ENCODE measurements around the gene LGALS9.

The LGALS9 gene

DNA sequence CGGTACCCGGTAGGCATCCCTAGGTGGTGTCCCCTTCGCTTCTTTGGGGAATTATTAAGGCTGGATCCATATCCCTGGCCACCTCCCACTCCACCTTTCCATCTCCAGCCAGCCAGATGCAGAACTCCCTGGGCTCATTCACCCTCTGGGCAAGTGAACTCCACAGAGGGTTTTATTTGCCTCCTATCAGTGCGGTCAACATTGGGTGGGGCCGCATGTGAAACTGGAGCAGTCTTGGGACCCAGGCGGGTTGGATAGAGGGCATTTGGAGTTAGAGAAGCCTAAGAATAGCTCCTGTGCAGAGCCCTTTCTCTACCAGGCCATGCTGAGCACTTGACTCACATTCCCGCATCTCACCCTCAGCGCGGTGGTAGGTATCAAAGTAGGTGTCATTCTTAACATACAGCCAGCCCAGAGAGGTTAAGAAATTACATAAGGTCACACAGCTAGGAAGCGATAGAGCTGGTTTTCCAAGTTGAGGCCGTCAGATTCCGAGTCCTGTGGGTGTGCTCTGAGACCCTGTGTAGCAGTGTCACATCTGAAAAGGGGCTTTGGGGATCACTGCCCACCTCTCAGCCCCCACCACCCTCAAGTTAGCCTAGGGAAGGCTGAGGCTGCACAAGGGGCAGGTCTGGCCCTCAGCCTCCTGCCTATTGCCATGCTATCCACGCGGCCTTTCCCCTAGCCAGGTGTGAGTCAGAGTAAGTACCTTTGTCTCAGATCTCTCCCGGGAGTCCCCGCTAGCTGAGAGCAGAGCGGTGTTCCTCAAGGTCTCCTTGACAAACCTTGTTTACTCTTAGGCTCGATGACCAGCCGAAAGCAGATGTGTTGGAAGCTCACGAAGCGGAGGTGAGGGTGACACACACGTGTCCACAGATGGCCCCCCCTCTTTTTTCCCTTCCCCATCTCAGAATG is 26.9 kb upstream of the LGALS9 start:
- no peak for DNase-seq

DNA sequence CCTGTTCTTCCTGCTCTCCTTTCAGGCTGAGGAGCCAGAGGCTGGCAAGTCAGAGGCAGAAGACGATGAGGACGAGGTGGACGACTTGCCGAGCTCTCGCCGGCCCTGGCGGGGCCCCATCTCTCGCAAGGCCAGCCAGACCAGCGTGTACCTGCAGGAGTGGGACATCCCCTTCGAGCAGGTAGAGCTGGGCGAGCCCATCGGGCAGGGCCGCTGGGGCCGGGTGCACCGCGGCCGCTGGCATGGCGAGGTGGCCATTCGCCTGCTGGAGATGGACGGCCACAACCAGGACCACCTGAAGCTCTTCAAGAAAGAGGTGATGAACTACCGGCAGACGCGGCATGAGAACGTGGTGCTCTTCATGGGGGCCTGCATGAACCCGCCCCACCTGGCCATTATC is 25.6 kb upstream of the LGALS9 start:
- no peak for DNase-seq

DNA sequence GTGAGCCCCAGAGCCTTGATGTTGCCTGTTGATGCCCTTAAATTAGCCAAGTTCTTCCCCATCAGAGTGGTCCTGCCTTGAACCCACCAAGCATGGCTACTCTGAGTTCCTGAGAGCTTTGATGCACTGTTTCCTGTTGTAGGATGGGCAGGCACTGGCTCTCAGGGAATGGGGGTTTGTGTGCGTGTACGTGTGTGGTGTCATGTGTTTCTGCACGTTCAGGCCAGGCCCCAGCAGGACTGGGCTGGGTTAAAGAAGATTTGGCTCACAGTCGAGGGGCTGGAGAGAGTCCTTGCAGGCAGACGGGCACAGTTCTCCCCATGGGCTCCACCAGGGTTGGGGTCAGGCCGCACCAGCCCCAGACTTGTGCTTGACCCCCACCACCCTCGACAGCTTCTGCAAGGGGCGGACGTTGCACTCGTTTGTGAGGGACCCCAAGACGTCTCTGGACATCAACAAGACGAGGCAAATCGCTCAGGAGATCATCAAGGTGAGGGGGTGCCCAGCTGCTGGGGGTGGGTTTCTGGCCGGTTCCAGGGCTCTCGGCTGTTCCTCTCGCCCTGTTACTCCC is 23.4 kb upstream of the LGALS9 start:
- no peak for DNase-seq

DNA sequence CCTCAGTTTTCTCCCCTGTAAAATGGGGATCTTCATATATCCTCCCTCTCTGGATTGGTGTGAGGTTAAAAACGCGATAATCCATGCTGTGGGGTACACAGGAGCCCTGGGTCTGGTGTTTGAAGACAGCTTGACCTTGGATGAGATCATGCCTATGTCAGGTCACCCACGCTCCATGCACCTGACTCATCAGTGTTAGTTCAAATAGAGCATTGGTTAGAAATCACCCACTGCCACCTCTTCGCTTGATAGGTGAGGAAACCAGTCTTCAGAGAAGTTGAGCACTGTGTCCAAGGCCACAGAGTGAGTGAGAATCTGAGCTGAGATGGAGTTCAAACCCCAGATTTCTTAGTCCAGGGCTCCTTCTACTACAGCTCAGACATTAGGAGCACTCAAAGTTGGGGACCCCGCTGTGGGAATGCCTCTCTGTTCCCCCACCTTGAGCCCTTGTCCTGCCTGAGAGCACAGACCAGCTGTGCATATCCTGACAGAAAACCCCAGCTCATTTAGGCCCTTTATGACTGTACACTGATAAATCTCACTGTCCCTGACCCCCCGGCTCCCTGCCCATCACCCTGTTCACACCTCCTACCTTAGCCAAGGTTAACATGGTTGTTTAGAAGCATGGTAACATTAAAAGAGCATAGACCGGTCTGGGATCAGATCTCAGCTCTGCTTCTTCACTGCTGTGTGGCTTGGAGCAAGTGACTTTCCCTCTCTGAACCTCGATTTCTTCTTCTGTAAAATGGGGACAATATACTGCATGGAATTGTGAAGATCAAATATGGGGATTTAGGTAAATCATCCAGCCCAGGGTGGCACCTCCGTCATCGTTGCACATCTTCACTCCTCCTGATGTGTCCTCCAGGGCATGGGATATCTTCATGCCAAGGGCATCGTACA is 22.4 kb upstream of the LGALS9 start:
- DNase-seq: no peak

DNA sequence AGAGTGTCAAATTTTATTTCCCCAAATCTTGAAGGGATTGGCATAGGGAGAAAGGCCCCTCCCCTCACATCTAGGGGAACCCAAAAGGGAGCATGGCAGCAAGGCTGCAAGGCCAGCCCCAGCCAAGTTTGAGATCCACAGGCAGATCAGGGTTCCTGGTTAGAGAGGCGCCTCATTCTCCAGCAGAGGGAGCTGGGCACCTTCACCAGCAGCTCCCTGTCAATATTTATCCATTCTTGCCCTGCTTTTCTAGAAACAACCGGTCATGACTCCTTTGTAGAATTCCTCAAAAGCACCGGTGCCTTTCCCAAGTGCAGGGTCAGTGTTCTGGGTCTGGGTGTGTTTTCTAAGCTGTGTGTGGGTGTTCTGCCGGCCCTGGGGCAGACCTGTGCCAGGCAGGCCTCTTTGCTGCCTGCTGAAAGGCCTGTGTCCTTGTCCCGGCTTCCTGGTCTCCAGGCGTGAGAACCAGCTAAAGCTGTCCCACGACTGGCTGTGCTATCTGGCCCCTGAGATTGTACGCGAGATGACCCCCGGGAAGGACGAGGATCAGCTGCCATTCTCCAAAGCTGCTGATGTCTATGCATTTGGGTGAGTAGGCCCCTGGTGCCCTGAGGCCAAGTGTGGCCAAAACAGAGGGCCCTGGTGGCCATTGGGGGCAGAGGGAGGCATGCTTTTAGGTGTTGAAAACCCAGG is 21.2 kb upstream of the LGALS9 start:
- no peak for DNase-seq

DNA sequence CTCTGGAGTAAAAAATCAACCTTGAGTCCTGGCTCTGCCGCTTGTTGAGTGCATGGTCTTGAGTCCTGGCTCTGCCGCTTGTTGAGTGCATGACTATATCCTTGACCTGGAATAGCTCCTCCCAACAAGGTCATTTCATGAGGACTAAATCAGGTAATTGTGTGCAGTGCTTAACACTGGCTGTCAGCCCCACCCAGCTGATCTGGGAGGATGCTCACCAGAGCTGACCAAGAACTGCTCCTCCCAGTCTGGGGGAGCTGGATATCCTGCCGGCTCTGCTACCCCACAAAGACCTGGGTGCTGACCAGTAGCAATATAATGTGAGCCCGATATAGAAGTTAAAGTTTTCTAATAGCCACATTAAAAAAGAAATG is 20.7 kb upstream of the LGALS9 start:
- no peak for DNase-seq

DNA sequence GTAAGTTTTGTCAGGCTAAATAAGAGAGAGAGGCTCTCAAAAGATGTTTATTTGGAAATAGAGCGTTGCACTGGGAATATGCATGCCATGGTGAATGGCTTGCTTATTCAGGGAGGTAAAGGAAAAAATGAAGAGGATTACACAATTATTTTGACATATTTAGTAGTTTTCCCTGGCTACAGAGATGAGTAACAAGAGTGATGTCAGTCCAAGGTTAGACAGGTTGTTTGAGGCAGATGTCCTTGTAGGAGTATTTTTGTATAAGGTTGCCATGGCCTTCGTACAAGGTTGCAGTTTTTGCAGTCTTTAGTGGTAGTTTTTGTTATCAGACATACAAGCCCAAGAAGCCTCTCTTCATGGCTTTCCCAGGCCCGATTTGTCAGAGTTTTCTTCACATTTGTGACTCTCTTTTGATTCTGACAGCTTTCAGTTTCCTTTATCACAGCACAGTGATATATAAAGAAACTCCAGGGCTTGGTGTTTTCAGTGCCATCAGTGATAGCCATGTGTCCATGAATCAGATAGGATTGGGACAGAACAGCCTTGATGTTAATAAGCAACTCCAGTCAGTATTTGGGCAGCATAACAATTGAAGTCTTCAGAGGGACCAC is 18.7 kb upstream of the LGALS9 start:
- DNase-seq: no peak

DNA sequence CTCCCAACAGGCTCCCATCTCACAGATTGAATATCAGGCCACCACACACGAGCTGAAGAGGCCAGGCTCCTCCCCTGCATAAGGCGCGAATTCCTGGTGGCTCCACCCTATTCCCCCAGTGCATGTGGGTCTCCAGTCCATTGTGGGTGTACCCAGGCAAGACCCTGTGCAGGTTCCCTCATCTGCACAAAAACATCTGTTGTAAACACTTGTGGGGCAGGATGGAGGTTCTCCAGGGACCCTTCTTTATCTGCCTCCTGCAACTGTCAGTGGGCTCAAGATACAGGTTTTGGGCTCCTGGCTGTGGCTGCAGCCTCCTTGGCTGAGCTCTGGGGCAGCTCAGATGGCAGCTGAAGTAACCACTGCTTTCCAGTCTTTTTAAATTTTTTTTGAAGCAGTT is 17.6 kb upstream of the LGALS9 start:
- DNase-seq: no peak

DNA sequence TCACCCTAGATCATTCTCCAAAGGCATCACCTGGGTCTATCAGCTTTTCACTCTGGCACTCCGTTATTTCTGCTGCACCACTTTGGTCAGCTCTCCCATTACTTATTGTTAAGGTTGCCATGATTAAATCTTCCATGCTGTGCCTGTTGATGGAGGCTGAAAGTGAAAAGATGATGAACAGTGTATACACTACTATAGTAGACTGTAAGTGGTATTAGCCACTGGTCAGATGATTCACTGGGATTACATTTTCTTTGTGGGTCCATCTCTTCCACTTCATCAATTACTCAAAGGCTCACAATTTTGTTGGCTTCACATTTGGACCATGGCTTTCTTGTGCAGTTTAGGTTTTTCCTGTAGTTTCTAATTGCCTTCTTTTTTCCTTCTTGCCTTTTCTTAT is 15.9 kb upstream of the LGALS9 start:
- DNase-seq: no peak

DNA sequence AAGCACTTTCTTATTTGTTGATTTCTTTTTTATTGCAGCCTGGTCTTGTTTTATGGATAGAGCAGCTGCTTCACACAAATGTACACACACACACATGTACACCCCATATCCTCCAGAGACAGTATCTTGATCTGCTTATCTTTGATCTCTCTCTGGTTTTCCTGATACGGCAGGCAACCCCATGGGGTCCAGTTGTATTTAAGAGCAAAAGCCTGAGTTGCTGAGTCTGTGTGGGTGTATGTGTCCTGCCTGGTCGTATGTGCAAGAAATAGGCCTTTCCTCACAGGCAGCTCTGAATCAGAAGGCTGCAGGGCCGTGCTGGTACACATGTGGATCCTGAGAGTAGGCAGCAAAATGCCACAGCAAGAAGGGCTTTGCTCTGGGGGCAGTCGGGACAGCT is 14.6 kb upstream of the LGALS9 start:
- no peak for DNase-seq

DNA sequence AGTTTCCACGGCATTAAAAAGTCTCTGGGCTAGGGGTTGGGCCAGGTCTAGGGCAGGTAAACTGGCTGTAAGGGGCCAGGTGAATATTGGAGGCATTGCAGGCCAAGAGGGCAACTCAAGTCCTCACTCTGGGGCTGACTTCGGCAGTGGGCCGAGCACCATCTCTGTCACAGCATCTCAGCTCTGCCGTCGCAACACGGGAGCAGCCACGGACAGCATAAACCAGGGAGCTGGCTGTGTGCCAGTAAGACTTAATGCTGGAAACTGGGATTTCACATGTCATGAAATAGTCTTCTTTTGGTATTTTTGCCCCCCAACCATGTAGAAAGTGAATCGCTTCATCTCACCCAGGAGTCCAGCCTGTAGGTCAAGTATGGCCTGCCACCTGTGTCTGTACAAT is 12.6 kb upstream of the LGALS9 start:
- DNase-seq: no peak

DNA sequence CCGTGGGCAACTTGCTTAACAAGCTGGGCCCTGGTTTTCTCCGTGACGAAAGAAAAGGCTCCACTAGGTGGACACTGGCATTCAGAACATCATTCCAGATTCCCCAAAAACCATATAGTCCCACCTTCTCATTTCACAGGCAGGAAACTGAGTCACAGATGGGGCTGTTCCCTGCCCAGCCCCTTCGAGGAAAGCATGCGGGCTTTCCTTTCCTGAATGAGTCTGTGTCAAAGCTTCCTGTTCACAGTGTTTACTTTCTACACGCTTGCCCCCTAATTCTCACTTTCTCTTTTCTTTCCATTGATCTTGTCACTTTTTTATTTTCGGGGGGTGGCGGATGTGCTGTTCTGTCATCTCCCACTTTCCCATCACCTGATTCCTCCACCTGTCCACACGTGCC is 10.3 kb upstream of the LGALS9 start:
- no peak for DNase-seq

DNA sequence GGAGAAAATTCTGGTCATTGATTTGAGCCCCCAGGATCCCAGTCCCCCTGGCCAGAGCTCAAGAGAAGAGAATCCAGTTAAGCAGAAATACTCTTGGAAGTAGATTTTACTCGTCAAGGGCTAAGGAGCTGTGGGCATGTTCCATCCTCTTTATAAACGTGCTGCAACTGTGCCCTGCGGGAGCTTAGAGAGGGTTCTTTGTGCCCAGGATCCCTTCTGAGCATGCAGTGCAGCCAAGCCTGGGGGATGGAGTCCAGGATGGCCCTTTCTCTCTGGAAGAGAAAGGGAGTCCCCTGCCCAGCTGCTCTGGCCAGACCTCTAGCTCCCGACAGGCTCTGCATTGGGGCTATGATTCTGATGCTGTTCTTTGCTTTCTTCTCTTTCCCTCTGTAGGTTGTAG is 9.5 kb upstream of the LGALS9 start:
- no peak for DNase-seq

DNA sequence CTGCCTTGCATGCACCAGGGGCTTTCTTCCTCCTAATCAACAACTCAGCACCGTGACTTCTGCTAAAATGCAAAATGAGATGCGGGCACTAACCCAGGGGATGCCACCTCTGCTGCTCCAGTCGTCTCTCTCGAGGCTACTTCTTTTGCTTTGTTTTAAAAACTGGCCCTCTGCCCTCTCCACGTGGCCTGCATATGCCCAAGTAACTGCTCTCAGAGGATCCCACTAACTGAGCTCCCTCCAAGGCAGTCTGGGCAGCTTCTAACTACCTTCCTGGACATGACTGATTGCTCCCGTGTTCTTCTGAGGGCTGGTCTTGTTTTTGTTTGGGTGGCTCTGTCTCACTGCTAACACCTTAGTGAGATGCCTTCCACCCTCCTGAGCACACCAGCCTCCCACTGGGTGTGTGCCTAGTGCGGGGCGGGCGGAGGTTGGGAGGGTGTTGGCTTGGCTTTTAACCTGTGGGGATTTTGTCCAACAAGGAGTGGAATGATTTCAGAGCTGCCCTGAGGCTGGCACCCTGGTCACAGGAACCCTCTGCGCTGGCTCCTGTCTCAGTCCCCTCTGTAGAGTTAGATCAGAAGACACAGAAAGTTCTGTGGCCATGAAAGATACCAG is 8.9 kb upstream of the LGALS9 start:
- no peak for DNase-seq

DNA sequence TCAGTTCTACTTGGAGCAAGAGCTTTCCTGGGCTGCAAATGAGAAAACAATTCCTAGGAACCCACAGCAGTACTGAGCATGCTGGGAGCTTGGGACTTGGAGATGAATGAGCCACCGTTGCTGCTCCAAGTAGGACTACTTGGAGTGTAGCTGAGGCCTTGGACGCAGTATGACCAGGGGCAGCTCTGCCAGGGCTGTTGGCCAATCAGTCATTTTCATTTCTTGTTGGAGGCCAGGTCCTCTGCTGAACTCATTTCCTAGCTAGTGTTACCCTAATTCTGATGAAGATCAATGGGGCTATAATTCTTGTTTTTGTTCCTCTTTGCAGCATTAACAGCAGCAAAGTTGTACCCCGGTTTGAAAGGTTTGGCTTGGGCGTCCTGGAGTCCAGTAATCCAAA is 8.0 kb upstream of the LGALS9 start:
- DNase-seq: no peak

DNA sequence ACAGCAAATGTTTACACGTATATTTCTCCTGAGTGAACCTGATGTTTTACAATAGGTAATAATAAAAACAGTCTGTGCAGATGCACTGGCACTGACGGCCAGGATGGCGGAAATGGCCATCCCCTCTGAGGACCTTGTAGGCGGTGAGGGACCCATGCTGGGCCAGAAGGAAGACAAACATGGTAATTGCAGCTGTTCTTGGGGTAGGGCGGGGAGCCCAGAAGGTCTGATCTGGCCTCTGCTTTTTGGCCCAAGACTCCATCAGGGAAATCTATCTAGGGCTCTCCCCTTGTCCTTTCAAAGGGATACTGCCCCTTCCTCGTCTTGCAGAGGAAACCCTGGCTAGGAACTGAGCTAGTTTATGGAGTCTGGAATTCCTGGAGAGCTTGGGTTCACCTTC is 7.4 kb upstream of the LGALS9 start:
- no peak for DNase-seq

DNA sequence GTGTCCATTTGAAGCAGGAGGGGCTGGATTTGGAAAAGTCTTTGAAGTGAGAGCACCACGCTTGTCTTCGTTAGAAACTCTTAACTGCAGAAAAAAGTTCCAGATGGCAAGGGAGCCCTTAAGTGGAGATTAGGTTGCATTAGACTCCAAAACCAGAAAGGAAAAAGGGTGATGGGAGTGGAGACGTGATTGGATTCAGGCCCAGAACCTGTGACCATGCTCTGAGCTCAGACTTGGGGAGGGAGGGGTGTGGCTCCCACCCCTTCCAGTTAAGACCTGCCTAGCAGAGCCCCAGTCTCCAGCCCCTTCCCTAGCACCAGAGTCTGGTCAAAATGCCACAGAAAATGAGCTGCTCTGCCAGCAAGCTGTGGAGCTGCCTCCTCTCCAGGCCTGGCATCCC is 6.4 kb upstream of the LGALS9 start:
- DNase-seq: no peak

DNA sequence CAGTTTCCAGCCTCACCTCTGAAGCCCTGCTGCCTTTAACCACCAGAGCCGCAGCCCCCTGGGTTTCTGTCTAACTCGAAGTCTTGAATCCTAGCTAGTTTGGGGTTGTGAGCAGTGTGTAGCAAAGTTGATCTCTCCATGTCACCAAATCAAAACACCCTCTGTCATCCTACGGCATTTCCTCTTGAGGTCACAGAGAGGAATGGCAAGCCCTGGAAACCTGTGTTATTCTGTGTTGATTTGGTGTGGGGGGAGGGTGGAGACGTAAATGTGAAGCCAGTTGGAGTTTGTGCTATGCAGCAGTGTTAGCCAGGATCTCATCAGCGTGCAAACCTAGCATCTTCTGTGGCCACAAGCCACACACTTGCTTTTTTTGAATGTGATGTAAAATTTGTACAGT is 5.1 kb upstream of the LGALS9 start:
- no peak for DNase-seq

DNA sequence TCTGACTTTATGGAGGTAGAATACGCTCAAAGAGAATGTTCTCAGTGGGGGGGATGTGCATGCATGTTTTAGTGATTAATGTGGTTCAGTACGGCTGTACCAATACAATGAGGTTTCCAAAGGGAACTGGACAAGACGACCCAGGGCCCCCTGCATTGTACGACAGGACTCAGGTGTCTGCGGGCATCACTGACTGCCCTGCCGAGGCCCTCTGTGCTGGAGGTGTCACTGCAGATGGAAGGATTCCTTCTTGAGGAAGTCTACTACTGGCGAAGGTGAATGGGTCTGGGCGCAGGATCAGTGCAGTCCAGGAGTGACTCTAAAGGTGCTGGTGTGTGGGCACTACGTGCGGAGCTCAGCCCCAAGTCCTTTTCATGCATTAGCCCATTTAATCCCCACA is 3.5 kb upstream of the LGALS9 start:
- DNase-seq: no peak

DNA sequence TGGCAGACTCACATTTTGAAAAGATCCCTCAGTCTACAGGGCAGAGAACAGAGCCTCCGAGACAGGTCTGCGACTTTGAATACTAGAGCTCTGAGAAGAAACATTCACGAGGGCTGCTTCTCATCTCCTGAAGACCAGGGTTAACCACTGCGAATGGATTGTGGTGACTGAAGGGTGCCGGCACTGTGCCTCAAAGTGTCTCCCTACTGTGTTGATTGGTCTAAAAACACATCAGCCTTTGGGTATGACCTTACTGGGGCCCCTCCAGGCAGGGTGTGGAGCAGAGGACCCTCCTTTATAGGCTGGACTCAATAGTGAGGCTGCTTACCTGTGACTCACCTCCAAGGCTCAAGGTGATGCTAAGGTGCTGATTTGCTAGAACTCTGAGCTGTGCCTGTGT is 2.6 kb upstream of the LGALS9 start:
- no peak for DNase-seq

DNA sequence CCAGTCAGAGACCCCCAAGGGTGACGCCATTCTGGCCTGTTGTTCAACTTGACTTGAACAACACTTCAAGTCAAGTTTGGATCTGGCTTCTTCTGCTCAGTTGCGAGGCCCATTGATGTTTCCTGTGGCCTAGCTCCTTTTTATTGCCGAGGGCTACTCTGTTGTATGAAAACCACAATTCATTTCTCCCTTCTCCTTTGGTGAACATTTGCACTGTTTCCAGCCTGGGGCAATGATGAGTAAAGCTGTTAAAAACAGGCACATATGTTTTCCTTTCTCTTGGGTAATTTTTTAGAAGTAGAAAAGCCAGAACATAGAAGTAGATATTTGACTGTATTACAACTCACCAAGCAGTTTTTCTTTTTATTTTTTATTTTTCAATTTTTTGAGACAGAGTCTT is 1.7 kb upstream of the LGALS9 start:
- DNase-seq: peak; percentile 17

DNA sequence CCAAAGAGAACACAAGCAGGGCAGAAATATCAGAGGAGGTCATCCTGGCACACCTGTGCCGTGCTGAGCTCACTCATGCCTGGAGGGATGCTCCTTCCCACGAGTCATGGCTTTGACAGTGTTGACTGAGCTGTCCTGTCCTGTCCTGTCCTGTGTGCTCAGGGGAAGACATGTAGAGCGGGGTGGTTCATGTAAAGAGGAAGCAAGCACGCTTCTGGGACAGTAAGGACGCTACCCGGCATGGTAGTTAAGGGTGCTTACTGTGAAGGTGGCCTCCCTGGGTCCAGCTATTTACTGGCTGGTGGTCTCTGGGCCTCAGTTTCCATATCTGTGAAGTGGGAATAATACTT is 398 bp downstream of the LGALS9 start:
- DNase-seq: no peak
